Panc1 (cell line): ENCODE measurements around the gene KAZN.

ENCODE experiments used
- POLR2AphosphoS5 ChIP-seq: IDR thresholded peaks from 2 replicates; pipeline ENCODE4 v1.6.1; 2012; ENCODE audit warnings: mild to moderate bottlenecking, low read depth, low read length, moderate library complexity
- TCF7L2 ChIP-seq: IDR thresholded peaks from 2 replicates; pipeline ENCODE4 v1.6.1; 2011; ENCODE audit warnings: mild to moderate bottlenecking, low read depth, low read length, inconsistent platforms
- TF ChIP-seq, protein P1 (sequence below): fragments of 450-650 bp; IDR thresholded peaks from 2 replicates; pipeline ENCODE4 v1.5.1; 2017; ENCODE audit warnings: mild to moderate bottlenecking
- TF ChIP-seq, protein P2 (sequence below), 2 experiments: IDR thresholded peaks; 2 replicates each; pipeline ENCODE4 v1.6.1; 2011 to 2012; ENCODE audit warnings: low read depth in 2 of 2, control low read depth in 1 of 2, low read length in 1 of 2, mild to moderate bottlenecking in 1 of 2, moderate library complexity in 1 of 2; ENCODE audit not compliant: insufficient read depth in 1 of 2

DNA sequence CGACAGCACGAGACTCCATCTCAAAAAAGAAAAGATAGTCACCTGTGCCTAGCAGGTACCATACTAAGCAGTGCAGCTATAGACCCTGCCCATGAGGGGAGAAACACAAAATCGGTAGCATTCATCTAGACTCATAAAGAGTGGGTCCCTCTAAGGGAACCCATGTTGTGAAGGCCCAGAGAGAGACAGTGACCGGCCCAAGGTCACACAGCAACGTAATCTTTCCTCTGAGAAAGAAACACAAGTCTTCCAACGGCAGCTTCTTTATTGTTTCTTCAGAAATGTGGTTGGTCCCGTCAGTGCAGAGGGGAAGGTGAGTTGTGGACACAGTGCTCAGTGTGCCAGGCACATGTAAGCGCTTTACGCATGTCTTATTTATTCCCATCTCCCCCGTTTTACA lies 356.4 kb downstream of the KAZN start:
- TF ChIP-seq, protein P1, sequence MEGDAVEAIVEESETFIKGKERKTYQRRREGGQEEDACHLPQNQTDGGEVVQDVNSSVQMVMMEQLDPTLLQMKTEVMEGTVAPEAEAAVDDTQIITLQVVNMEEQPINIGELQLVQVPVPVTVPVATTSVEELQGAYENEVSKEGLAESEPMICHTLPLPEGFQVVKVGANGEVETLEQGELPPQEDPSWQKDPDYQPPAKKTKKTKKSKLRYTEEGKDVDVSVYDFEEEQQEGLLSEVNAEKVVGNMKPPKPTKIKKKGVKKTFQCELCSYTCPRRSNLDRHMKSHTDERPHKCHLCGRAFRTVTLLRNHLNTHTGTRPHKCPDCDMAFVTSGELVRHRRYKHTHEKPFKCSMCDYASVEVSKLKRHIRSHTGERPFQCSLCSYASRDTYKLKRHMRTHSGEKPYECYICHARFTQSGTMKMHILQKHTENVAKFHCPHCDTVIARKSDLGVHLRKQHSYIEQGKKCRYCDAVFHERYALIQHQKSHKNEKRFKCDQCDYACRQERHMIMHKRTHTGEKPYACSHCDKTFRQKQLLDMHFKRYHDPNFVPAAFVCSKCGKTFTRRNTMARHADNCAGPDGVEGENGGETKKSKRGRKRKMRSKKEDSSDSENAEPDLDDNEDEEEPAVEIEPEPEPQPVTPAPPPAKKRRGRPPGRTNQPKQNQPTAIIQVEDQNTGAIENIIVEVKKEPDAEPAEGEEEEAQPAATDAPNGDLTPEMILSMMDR, result no peak
- TF ChIP-seq, protein P2, sequence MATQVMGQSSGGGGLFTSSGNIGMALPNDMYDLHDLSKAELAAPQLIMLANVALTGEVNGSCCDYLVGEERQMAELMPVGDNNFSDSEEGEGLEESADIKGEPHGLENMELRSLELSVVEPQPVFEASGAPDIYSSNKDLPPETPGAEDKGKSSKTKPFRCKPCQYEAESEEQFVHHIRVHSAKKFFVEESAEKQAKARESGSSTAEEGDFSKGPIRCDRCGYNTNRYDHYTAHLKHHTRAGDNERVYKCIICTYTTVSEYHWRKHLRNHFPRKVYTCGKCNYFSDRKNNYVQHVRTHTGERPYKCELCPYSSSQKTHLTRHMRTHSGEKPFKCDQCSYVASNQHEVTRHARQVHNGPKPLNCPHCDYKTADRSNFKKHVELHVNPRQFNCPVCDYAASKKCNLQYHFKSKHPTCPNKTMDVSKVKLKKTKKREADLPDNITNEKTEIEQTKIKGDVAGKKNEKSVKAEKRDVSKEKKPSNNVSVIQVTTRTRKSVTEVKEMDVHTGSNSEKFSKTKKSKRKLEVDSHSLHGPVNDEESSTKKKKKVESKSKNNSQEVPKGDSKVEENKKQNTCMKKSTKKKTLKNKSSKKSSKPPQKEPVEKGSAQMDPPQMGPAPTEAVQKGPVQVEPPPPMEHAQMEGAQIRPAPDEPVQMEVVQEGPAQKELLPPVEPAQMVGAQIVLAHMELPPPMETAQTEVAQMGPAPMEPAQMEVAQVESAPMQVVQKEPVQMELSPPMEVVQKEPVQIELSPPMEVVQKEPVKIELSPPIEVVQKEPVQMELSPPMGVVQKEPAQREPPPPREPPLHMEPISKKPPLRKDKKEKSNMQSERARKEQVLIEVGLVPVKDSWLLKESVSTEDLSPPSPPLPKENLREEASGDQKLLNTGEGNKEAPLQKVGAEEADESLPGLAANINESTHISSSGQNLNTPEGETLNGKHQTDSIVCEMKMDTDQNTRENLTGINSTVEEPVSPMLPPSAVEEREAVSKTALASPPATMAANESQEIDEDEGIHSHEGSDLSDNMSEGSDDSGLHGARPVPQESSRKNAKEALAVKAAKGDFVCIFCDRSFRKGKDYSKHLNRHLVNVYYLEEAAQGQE (IDR thresholded peaks at IDR 0.05; ENCODE audit: insufficient read depth in 1 of 2, low read depth in 2 of 2, low read length in 1 of 2), result no peak
- TF ChIP-seq POLR2AphosphoS5 (no peak), TCF7L2 (no peak)
